Measurements from ENCODE around the gene ATP6V0D1.
A peak's percentile ranks its signal among the peaks of the same experiment; 100 is the strongest.

ATP6V0D1 gene

GRCh38 chr16:67463059-67463458 lies 17.9 kb downstream of the ATP6V0D1 start:
- DNase-seq (ENCODE audit: low read depth in 2 of 2) = no peak

- no peak for DNase-seq (ENCODE audit: low read depth in 2 of 2)
Observed at GRCh38 chr16:67462279-67462655, 18.7 kb downstream of the ATP6V0D1 start.

- no peak for DNase-seq (ENCODE audit: low read depth in 2 of 2)
Observed at GRCh38 chr16:67461600-67462278, 19.2 kb downstream of the ATP6V0D1 start.

GRCh38 chr16:67460961-67461360 lies 20.0 kb downstream of the ATP6V0D1 start:
- no peak for DNase-seq (ENCODE audit: low read depth in 2 of 2)

- DNase-seq (ENCODE audit: low read depth in 2 of 2) = no peak
Observed at GRCh38 chr16:67460168-67460567, 20.8 kb downstream of the ATP6V0D1 start.

- no peak for DNase-seq (ENCODE audit: low read depth in 2 of 2)
Observed at GRCh38 chr16:67459861-67460150, 21.2 kb downstream of the ATP6V0D1 start.

GRCh38 chr16:67459066-67459860 lies 21.7 kb downstream of the ATP6V0D1 start:
- DNase-seq (ENCODE audit: low read depth in 2 of 2) = no peak

GRCh38 chr16:67458121-67458641 lies 22.8 kb downstream of the ATP6V0D1 start:
- DNase-seq (ENCODE audit: low read depth in 2 of 2) = no peak

GRCh38 chr16:67457611-67458010 lies 23.3 kb downstream of the ATP6V0D1 start:
- DNase-seq (ENCODE audit: low read depth in 2 of 2) = no peak

- DNase-seq (ENCODE audit: low read depth in 2 of 2) = no peak
Observed at GRCh38 chr16:67456391-67457081, 24.4 kb downstream of the ATP6V0D1 start.

GRCh38 chr16:67454852-67455251 lies 26.1 kb downstream of the ATP6V0D1 start:
- DNase-seq (ENCODE audit: low read depth in 2 of 2) = no peak

GRCh38 chr16:67454104-67454503 lies 26.9 kb downstream of the ATP6V0D1 start:
- DNase-seq (ENCODE audit: low read depth in 2 of 2) = no peak

GRCh38 chr16:67451704-67452435 lies 29.1 kb downstream of the ATP6V0D1 start:
- no peak for DNase-seq (ENCODE audit: low read depth in 2 of 2)

GRCh38 chr16:67451061-67451703 lies 29.8 kb downstream of the ATP6V0D1 start:
- no peak for DNase-seq (ENCODE audit: low read depth in 2 of 2)

GRCh38 chr16:67449739-67450138 lies 31.2 kb downstream of the ATP6V0D1 start:
- DNase-seq (ENCODE audit: low read depth in 2 of 2) = no peak

GRCh38 chr16:67449336-67449735 lies 31.6 kb downstream of the ATP6V0D1 start:
- no peak for DNase-seq (ENCODE audit: low read depth in 2 of 2)

- DNase-seq (ENCODE audit: low read depth in 2 of 2) = no peak
Observed at GRCh38 chr16:67448580-67448979, 32.4 kb downstream of the ATP6V0D1 start.

- peak; percentile 53 to 78 for DNase-seq (ENCODE audit: low read depth in 2 of 2)
Observed at GRCh38 chr16:67447508-67448076, 33.4 kb downstream of the ATP6V0D1 start.

GRCh38 chr16:67446968-67447507 lies 33.9 kb downstream of the ATP6V0D1 start:
- no peak for DNase-seq (ENCODE audit: low read depth in 2 of 2)

Measured in stimulated activated CD4-positive, alpha-beta T cell treated with anti-CD3 and anti-CD28 coated beads, Interleukin-15, amount 100 ng/mL, for 48 hours (primary cell).